ENCODE measurements around the gene RASA1. TPM values are rescaled to one million over a fixed set of nuclear protein-coding genes. Genes with fewer than 3 reads are reported as not detected.

The RASA1 gene
- total RNA-seq, 1 experiment from 2014 or later = 23.9 TPM

DNA sequence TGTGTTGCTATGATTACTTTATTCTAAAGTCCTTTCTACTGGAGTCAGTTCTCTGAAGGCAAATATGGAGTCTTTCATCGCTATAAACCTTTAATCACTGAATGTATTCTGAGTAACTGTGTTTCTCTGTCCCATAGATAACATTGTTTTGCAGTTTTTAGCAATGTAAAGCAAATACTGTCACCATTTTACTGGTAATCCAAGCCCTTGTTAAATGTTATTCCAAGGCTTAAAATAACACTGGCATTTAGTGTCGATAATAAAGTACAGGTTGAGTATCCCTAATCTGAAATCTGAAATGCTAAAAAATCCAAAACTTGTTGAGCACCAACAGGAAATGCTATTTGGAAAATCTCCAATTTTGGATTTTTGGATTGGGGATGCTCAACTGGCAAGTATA is 120.4 kb downstream of the RASA1 start (continued):
- TF ChIP-seq POLR2AphosphoS5 (IDR thresholded peaks at IDR 0.05; ENCODE audit: low read depth, low read length) (no peak), JUND (IDR thresholded peaks at IDR 0.05) (no peak), CEBPB (IDR thresholded peaks at IDR 0.05; ENCODE audit: low read depth) (no peak)

DNA sequence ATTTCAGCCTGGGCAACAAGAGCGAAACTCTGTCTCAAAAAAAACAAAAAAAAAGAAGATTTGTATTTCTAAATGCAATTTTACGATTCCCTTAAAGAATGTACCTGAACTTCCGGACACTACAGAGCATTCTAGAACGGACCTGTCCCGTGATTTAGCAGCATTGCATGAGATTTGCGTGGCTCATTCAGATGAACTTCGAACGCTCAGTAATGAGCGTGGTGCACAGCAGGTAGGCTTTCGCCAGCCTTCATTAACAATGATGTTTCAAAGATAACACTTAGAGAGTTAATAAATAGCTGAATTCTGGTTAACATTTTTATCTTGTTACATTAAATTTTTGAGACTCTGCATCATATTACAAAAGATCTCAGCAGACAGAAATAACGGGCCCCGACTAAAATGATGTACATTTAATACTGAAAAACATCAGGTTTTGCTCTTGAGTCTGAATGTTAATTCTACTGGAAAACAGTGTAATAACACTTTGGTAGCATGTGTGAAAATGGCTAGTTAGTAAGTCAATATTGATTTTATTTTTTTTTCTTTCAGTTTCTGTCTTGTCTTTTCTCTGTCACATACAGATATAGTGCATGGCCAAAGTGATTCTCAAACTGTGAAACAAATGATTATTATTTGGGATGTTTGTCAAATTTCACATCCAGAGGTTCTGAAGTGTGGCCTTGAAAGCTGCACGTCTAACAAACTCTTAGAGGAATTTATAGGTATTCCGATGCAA is 121.8 kb downstream of the RASA1 start:
- no peak overlapping the region for H3K4me3 ChIP-seq (replicated peaks in 1 of 2; ENCODE audit: low read depth in 1 of 2, low read length in 2 of 2)
- ChIA-PET CTCF (no interaction called here), POLR2A (no interaction called here), RAD21 (ENCODE audit: low non-redundant PET in 1 of 2, low total read pairs in 2 of 2, uncharacterized antibody in 2 of 2, unreplicated experiment in 2 of 2) (no interaction called here)
- H3K9ac ChIP-seq (ENCODE audit: low read length) = no peak overlapping the region
- ATAC-seq = no peak
- no peak overlapping the region for H3K27ac ChIP-seq (ENCODE audit: low read depth, low read length)
- no peak for TF ChIP-seq EZH2 (IDR thresholded peaks at IDR 0.05)
- no peak for TF ChIP-seq RAD21 (IDR thresholded peaks at IDR 0.05; ENCODE audit: low read depth)
- TF ChIP-seq EZH2phosphoT487 (IDR thresholded peaks at IDR 0.05; ENCODE audit: borderline replicate concordance) = no peak
- no peak for TF ChIP-seq CBX3 (IDR thresholded peaks at IDR 0.05; ENCODE audit: low read depth)
- TF ChIP-seq SP1 (IDR thresholded peaks at IDR 0.05; ENCODE audit: low read depth) = no peak
- no peak for TF ChIP-seq SRF (IDR thresholded peaks at IDR 0.05; ENCODE audit: low read depth)
- DNase-seq (ENCODE audit: low read depth, low spot score) = no peak
- intact Hi-C loops (cut with micrococcal nuclease) = no loop called here
- no peak overlapping the region for H2AFZ ChIP-seq (ENCODE audit: low read depth, low read length, poor library complexity, severe bottlenecking)
- H3K36me3 ChIP-seq (ENCODE audit: control insufficient read depth in 1 of 2, insufficient read depth in 2 of 2, low read length in 2 of 2) = peaks cover 52 to 57% of the 10 kb centered on the region in 2 experiments
- H3K4me2 ChIP-seq (ENCODE audit: low read length) = no peak overlapping the region
- no peaks in the 10 kb centered on the region for H3K27me3 ChIP-seq (ENCODE audit: insufficient read depth, low read length)
- peaks cover 0 to 10% of the 10 kb centered on the region in 2 experiments; a peak in 1 of 4 replicates for H3K4me1 ChIP-seq (ENCODE audit: control insufficient read depth in 1 of 2, insufficient read depth in 2 of 2, low read length in 2 of 2)
- peaks cover 3% of the 10 kb centered on the region; the same call in 1 of the 2 replicates for H4K20me1 ChIP-seq (ENCODE audit: insufficient read depth)
- H3K79me2 ChIP-seq (ENCODE audit: insufficient read depth, low read length) = peaks cover 23% of the 10 kb centered on the region
- BruUV-seq (replicated peaks) = no TSS peak
- no peaks in the 10 kb centered on the region for H3K9me2 ChIP-seq (ENCODE audit: insufficient read depth)
- H3K9me3 ChIP-seq (ENCODE audit: control insufficient read depth in 1 of 2, insufficient read depth in 1 of 2, low read depth in 1 of 2, low read length in 2 of 2) = no peaks in the 10 kb centered on the region

DNA sequence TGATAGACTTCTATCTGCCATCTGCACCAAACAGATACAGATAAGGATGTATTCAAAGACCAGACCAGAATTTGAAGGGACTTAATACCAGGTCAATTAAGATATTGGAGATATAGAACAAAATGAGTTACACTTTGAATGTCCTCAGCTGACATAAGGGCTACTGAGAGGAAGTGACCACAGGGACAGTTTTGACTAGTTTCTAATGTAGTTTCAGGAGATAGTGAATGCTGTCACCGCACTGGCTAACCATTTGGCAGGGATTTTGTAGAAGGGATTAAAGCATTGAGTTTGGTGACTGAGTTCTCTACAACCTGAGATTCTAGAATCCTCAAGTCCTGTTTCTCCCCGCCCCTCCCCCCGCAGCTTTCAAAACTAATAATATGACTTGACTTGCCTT is 122.4 kb downstream of the RASA1 start:
- RAD21 ChIA-PET (ENCODE audit: low non-redundant PET in 1 of 2, low total read pairs in 2 of 2, uncharacterized antibody in 2 of 2, unreplicated experiment in 2 of 2) = no interaction called here
- no peak overlapping the region for H3K4me3 ChIP-seq (replicated peaks in 1 of 2; ENCODE audit: low read depth in 1 of 2, low read length in 2 of 2)
- H3K9me3 ChIP-seq (ENCODE audit: control insufficient read depth in 1 of 2, insufficient read depth in 1 of 2, low read depth in 1 of 2, low read length in 2 of 2) = no peaks in the 10 kb centered on the region
- CTCF ChIA-PET = no interaction called here
- H3K36me3 ChIP-seq (ENCODE audit: control insufficient read depth in 1 of 2, insufficient read depth in 2 of 2, low read length in 2 of 2) = peaks cover 58 to 62% of the 10 kb centered on the region in 2 experiments
- no peaks in the 10 kb centered on the region for H3K27me3 ChIP-seq (ENCODE audit: insufficient read depth, low read length)
- no peak for DNase-seq (ENCODE audit: low read depth, low spot score)
- no peak overlapping the region for H3K27ac ChIP-seq (ENCODE audit: low read depth, low read length)
- H3K4me1 ChIP-seq (ENCODE audit: control insufficient read depth in 1 of 2, insufficient read depth in 2 of 2, low read length in 2 of 2) = peaks cover 0 to 10% of the 10 kb centered on the region in 2 experiments; a peak in 1 of 4 replicates
- no peak for ATAC-seq
- POLR2A ChIA-PET = no interaction called here
- H3K4me2 ChIP-seq (ENCODE audit: low read length) = no peak overlapping the region
- peaks cover 4% of the 10 kb centered on the region; the same call in 1 of the 2 replicates for H4K20me1 ChIP-seq (ENCODE audit: insufficient read depth)
- H3K9ac ChIP-seq (ENCODE audit: low read length) = no peak overlapping the region
- no peak overlapping the region for H2AFZ ChIP-seq (ENCODE audit: low read depth, low read length, poor library complexity, severe bottlenecking)
- no peaks in the 10 kb centered on the region for H3K9me2 ChIP-seq (ENCODE audit: insufficient read depth)
- intact Hi-C loops (cut with micrococcal nuclease) = no loop called here
- no TSS peak for BruUV-seq (replicated peaks)
- H3K79me2 ChIP-seq (ENCODE audit: insufficient read depth, low read length) = peaks cover 23% of the 10 kb centered on the region
- TF ChIP-seq RAD21 (IDR thresholded peaks at IDR 0.05; ENCODE audit: low read depth) (no peak), POLR2AphosphoS5 (IDR thresholded peaks at IDR 0.05; ENCODE audit: low read depth, low read length) (no peak), POLR2A (IDR thresholded peaks at IDR 0.05; ENCODE audit: borderline replicate concordance, extremely low read depth, insufficient read depth, insufficient read length) (no peak), ELF1 (IDR thresholded peaks at IDR 0.05; ENCODE audit: borderline replicate concordance, low read depth) (no peak)
- TF ChIP-seq, protein P1, sequence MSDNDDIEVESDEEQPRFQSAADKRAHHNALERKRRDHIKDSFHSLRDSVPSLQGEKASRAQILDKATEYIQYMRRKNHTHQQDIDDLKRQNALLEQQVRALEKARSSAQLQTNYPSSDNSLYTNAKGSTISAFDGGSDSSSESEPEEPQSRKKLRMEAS (IDR thresholded peaks at IDR 0.05) = no peak
- TF ChIP-seq, protein P2, sequence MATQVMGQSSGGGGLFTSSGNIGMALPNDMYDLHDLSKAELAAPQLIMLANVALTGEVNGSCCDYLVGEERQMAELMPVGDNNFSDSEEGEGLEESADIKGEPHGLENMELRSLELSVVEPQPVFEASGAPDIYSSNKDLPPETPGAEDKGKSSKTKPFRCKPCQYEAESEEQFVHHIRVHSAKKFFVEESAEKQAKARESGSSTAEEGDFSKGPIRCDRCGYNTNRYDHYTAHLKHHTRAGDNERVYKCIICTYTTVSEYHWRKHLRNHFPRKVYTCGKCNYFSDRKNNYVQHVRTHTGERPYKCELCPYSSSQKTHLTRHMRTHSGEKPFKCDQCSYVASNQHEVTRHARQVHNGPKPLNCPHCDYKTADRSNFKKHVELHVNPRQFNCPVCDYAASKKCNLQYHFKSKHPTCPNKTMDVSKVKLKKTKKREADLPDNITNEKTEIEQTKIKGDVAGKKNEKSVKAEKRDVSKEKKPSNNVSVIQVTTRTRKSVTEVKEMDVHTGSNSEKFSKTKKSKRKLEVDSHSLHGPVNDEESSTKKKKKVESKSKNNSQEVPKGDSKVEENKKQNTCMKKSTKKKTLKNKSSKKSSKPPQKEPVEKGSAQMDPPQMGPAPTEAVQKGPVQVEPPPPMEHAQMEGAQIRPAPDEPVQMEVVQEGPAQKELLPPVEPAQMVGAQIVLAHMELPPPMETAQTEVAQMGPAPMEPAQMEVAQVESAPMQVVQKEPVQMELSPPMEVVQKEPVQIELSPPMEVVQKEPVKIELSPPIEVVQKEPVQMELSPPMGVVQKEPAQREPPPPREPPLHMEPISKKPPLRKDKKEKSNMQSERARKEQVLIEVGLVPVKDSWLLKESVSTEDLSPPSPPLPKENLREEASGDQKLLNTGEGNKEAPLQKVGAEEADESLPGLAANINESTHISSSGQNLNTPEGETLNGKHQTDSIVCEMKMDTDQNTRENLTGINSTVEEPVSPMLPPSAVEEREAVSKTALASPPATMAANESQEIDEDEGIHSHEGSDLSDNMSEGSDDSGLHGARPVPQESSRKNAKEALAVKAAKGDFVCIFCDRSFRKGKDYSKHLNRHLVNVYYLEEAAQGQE (IDR thresholded peaks at IDR 0.05; ENCODE audit: low read depth) = no peak
- TF ChIP-seq, protein P3, sequence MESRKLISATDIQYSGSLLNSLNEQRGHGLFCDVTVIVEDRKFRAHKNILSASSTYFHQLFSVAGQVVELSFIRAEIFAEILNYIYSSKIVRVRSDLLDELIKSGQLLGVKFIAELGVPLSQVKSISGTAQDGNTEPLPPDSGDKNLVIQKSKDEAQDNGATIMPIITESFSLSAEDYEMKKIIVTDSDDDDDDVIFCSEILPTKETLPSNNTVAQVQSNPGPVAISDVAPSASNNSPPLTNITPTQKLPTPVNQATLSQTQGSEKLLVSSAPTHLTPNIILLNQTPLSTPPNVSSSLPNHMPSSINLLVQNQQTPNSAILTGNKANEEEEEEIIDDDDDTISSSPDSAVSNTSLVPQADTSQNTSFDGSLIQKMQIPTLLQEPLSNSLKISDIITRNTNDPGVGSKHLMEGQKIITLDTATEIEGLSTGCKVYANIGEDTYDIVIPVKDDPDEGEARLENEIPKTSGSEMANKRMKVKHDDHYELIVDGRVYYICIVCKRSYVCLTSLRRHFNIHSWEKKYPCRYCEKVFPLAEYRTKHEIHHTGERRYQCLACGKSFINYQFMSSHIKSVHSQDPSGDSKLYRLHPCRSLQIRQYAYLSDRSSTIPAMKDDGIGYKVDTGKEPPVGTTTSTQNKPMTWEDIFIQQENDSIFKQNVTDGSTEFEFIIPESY (IDR thresholded peaks at IDR 0.05; ENCODE audit: extremely low read depth, insufficient replicate concordance, low read length) = no peak

Measured in HCT116 (cell line).